GM18909 (cell line): ENCODE data around the gene ABHD15.

ENCODE experiments used
- ATAC-seq: cut with Tn5 transposase; IDR thresholded peaks from one replicate; pipeline ENCODE4 v1.9.1; 2021; ENCODE audit warnings: mild to moderate bottlenecking; ENCODE audit not compliant: unreplicated experiment, poor library complexity

Gene ABHD15

DNA sequence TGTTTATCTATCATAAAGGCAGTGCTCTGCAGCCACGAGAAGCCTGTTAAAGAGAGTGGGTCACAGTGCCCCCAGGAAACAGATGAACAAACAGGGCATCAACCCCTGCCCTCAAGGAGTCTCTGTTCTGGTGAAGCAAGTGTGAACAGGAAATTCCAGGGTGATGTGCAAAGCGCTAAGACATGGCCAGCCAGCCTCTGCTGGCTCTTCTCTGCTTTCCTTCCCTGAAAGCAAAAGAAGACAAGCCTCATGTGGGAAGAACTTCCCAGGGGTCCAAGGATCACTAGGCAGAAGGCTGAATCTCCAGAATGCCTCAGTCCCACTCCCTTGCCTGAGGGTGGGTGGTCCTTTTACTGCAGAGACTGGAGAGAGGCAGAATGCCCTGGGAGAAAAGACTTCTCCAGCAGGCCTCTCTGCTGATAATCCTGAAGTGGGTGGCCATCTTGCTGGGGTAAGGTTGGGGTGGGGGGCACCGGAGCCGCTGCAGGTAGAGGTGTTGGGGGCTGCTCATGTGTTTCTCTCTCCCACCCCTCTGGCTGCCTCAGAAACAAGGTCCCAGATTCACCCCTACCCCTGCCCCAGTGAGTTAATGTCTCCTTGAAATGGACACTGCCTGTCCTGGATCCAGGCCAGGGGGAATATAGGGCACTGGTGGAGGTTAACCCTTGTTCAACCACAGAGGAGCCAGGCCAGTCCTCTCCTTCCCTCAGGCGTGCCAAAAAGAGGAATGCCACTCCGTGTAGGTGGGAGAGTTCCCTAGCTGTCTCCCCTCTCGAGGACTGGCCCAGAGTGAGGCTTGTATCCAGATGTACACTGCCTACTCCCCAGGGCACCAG lies 28.5 kb upstream of the ABHD15 start:
- ATAC-seq = no peak

GRCh38 chr17:29594519-29595090 lies 27.8 kb upstream of the ABHD15 start:
- no peak for ATAC-seq

DNA sequence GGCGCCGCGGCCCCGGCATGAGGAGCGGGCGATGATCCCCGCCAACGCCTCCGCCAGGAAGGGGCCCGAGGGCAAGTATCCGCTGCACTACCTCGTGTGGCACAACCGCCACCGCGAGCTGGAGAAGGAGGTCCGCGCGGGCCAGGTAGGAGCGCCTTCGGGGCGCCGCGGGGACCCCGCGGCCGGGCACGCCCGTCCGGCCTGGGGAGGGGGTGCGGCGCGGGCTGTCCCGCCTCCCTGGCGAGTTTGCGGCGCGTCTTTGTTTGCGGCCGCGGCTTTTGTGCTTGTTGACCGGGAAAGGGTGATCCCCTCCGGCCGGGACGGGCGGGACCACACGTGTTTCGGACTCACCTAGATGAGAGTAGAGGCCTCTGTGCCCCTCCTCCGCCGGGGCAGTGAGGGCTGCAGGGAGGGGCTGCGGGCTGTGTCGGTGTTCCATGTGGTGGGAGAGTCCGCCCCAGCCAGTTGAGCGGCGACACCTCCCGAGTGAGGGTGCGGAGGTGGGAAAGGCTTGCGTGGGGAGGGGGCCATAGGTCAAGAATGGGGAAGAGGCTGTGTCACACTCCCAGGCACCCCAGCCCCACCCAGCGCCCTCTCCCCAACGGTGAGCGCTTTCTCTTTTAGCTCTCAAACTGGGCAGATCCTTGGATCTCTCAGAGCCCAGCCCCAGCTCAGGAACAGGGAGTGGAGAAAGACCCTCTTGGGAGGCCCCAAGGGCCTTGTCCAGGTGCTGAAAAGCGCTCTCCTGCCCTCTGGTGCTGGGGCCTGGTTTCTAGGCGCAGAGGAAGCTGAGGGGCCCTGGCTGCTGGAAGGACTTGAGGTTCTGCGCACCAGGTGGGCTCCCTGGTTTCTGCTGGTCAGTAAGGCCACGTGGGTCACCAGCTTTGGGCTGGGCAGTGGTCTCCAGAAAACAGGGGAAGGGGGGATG lies 27.0 kb upstream of the ABHD15 start:
- ATAC-seq = no peak

- ATAC-seq = no peak
Measured at GRCh38 chr17:29592850-29593551, 26.2 kb upstream of the ABHD15 start, which contains the start of gene ANKRD13B. TSS of gene ANKRD13B (plus strand) at chr17:29593132. CDS start at chr17:29593622, 490 bp downstream.

DNA sequence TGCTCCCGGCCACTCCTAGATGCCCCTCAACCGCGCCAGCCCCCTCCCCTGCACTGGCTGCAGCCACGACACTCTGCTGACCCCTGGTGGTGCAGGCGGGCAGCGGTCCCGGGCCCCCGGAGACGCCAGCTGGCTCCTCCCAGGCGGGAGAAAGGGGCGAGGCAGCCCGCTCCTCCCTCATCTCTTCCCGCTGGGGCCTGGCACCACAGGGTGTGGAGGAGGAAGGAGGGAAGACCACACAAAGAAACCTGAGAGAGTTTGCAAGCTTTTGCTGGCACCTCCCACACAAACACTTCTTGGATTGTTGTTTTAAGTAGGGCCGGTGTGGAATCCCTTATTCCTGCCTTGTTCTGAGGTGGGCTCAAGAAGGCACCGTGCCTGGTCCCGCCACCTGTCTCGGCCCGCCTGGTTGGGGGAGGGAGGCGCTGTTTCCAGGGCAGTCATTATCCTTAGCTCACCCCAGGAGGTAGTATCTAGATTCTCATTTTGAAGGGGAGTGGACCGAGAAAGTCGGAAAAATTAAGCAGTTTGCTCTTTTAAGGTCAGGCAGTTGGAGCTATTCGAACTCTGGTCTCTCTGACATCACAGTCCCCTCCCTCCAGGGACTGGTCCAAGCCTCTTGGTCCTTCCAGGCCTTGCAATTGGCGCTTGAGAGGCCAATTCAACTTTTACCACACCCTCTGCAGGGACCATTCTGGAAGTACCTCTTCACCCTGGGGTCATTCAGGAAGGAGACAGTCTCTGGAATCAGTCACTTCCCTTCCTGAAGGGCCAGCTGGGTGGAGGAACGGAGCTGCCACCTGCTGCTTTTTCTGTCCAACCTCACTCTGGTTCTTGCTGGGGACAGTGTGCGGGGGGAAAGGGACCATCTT lies 25.1 kb upstream of the ABHD15 start:
- ATAC-seq = peak; percentile 29

- ATAC-seq = no peak
Measured at GRCh38 chr17:29591146-29591736, 24.4 kb upstream of the ABHD15 start.

GRCh38 chr17:29590411-29591145 lies 23.7 kb upstream of the ABHD15 start:
- ATAC-seq = no peak

- peak; percentile 58 for ATAC-seq
Measured at GRCh38 chr17:29589524-29590410, 22.9 kb upstream of the ABHD15 start, which contains the start of gene GIT1. TSS of gene GIT1 (minus strand) at chr17:29589648. CDS start at chr17:29589378, 270 bp downstream.

DNA sequence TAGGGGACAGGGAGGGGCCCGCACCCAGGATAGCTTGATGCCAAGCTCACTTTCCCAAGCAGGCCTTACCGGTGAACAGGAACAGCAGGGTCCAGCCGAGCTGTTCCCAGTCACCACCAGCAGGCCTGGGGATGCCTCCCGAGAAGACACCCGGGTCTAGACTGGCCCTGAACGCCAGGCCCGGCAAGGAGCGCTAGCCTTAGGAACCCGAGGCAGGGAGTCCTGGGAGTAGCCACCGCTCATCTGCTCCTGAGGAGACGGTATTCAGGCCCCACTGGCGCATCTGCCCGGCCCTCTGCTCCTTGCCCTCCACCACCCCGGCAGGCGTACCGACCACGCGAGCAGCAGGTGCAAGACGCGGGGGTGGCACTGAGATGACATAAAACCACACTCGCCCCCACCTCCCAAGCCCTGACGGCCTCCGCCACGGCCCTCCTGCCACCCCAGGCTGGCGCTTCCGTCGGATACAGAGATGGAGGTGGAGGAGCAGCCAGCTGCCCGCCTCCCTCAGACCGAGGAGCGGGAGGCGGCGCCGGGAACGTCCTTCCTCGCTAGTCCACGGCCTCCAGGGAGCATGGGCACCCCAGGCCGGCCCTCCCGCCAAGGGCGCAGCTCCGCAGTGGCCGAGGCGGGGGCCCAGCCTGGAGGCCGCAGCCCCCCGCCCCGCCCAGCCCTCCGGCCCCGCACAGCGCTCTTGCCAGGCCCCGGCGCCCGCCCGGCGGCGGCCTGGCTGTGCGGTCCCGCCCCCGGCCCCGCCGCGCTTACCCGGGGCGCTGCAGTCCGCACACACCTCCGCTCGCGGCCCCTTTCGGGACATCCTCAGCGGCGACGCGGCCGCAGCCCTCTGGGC lies 21.9 kb upstream of the ABHD15 start:
- peak; percentile 22 for ATAC-seq

DNA sequence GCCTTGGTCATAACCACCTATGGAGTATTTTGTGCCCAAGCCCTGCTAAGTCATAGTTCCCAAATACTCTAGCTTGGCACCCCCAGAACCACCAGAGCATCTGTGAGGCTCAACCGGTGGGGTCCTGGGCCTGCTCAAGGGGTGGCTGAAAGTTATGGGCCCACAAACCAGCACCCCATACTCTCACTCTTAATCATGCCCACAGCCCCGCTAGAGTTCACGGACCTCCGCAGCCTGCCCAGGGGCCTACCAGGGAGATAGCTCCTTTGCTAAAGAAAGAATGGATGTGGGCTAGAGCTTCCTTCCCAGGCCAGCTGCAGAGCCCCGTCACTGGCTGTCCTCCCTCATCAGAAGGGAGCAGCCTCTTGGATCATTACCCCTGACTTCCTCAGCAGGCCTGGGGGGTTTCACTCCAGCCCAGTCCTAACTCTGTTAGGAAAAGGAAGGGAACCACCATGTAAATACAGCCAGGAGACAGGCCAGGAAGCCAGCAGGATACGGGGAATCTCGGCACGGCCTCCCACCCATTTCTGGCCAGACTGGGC lies 21.3 kb upstream of the ABHD15 start:
- no peak for ATAC-seq

- ATAC-seq = no peak
Measured at GRCh38 chr17:29587591-29587990, 20.8 kb upstream of the ABHD15 start.

DNA sequence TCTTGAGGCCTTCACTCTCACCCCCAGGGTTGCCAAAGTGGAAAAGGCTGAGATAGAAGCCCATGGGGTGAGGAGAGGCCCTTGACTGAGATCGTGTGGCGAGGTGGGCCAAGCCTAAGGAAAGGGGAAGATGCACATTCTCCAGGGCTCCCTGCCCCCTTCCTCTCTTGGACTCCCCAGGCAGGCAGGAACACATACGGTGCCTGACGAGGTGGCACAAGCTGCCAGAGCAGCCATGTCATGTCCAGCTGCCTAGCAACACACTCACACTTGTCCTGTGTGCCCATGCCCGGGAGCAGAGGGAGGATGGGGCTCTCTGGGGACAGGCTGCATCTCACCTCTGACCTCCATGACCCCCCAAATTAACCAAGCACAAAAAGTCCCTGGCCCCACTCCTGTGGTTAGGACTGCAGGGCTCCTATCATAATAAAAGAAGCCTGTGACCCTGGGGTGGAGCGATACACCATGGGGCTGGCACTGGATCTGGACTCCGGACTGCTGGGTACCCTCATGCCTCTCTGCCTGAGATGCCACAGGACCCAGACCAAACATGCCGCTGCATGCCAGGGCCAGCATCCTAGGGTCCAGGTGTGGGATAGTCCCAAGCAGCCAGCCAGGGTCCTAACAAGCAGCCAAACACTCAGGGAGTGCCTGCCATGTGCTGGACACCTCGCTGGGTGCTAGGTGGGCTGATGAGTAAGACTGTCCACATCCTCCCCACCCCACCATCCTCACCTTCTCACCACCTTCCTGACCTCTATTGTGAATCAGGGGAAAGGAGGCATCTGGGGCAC lies 20.0 kb upstream of the ABHD15 start:
- ATAC-seq = no peak

DNA sequence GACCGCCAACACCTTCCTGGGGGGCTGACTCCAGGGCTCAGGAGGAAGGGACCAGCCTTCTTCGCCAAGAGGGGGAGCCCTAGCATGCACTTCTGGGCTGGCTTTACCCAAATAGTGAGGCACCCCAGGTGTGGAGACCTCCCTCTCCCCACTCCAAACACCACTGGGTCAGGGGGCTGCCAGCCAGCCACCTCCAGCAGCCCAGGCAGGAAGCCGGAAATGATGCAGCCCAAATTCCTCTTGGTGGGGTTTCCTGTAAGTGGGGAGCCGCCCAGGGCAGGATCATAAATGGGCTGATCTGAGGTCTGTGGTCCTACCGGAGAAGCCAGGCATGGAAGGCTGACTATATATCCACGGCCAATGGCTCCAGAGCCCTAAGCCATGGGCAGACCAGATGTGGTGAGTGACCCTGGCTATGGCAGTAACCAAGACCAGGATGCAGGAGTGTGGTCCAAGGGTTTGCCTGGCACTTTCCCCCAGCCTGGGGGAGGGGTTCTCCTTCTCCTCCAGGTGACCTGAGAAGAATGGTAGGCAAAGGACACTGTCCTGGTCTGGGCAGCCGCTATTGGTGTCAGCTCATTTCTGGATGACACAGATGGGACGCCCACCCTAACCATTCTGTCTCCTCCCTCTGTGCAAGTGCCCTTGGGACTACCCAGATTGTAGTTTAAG lies 18.4 kb upstream of the ABHD15 start:
- ATAC-seq = no peak

DNA sequence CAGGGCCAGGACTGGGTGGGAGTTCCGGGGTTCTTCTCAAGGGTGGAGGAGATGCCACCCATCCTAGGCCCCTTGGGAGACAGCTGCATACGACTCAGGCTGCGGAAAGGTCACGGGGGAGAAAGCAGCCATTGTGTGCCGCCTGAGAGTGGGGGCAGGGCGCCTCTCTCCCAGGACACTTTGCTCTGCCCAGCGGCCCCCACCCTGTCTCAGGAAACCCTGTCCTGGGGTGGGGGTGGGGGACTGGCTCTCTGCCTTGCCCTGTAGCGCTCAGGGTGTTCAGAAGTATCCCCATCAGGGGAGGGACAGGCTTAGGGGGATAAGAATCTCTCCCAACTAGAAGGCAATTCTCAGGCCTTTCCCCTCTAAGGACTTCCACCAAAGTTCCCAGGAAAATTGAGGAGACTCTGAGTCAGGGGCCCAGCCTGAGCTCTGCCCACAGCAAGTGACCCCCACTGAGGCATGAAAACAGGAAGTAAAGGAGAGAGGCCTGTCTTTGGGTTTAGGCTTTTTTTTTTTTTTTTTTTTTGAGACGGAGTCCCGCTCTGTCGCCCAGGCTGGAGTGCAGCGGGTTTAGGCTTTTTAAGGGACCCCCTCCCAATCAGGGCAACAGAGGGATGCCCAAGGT lies 17.7 kb upstream of the ABHD15 start:
- ATAC-seq = no peak
